ENCODE data around the gene ACVR1B.
A peak's percentile ranks its signal among the peaks of the same experiment; 100 is the strongest.

The ACVR1B gene

GRCh38 chr12:51985154-51985835 is 33.8 kb downstream of the ACVR1B start:
- no peak overlapping the region for H2BK120ac ChIP-seq (ENCODE audit: low read depth, low read length)
- no peak overlapping the region for H3K9ac ChIP-seq (ENCODE audit: low read length)
- H3K36me3 ChIP-seq (ENCODE audit: control insufficient read depth in 1 of 2, insufficient read depth in 2 of 2, low read depth in 1 of 2, low read length in 2 of 2), result peaks cover 27 to 84% of the 10 kb centered on the region in 2 experiments
- no peak overlapping the region for H3K27ac ChIP-seq (ENCODE audit: low read length, poor library complexity, severe bottlenecking)
- no peak overlapping the region for H2AK5ac ChIP-seq (ENCODE audit: low read length, severe bottlenecking)
- no peak overlapping the region for H3K4ac ChIP-seq (ENCODE audit: low read depth in 1 of 2, low read length in 2 of 2)
- no peaks in the 10 kb centered on the region for H3K9me3 ChIP-seq (ENCODE audit: control insufficient read depth, low read length)
- H2BK5ac ChIP-seq (ENCODE audit: low read depth, low read length, poor library complexity, severe bottlenecking), result no peak overlapping the region
- no peak overlapping the region for H2AFZ ChIP-seq (ENCODE audit: low read depth, low read length)
- H2BK15ac ChIP-seq (ENCODE audit: low read depth, poor library complexity, severe bottlenecking), result no peak overlapping the region
- H4K8ac ChIP-seq (ENCODE audit: low read length), result no peak overlapping the region
- DNase-seq, result no peak
- no peak overlapping the region for H3K14ac ChIP-seq (ENCODE audit: low read length in 2 of 2)
- no peaks in the 10 kb centered on the region for H3K27me3 ChIP-seq (ENCODE audit: control insufficient read depth in 1 of 2, insufficient read depth in 1 of 2, low read length in 2 of 2)
- H4K91ac ChIP-seq (ENCODE audit: low read length), result no peak overlapping the region
- H3K4me3 ChIP-seq (ENCODE audit: insufficient read depth in 1 of 2, low read depth in 1 of 2, low read length in 2 of 2), result no peak overlapping the region
- peaks cover 6% of the 10 kb centered on the region for H3K79me1 ChIP-seq (replicated peaks; ENCODE audit: low read length, poor library complexity, severe bottlenecking)
- H3K18ac ChIP-seq (ENCODE audit: low read depth in 1 of 2, low read length in 2 of 2), result no peak overlapping the region
- WGBS, result 96% methylated on average over 9 of the region's 9 CpGs
- H2BK12ac ChIP-seq (ENCODE audit: low read length in 2 of 2), result no peak overlapping the region
- H3K4me2 ChIP-seq (ENCODE audit: low read length, poor library complexity, severe bottlenecking), result no peak overlapping the region
- H3K23ac ChIP-seq (ENCODE audit: low read length in 2 of 2), result no peak overlapping the region
- peaks cover 1% of the 10 kb centered on the region for H3K4me1 ChIP-seq (ENCODE audit: control insufficient read depth, insufficient read depth, low read depth, low read length)

GRCh38 chr12:51986834-51987233 is 35.3 kb downstream of the ACVR1B start:
- no peak overlapping the region for H3K18ac ChIP-seq (ENCODE audit: low read depth in 1 of 2, low read length in 2 of 2)
- H3K4me3 ChIP-seq (ENCODE audit: insufficient read depth in 1 of 2, low read depth in 1 of 2, low read length in 2 of 2), result no peak overlapping the region
- no peak overlapping the region for H3K4ac ChIP-seq (ENCODE audit: low read depth in 1 of 2, low read length in 2 of 2)
- no peak overlapping the region for H3K27ac ChIP-seq (ENCODE audit: low read length, poor library complexity, severe bottlenecking)
- H2BK120ac ChIP-seq (ENCODE audit: low read depth, low read length), result no peak overlapping the region
- no peak overlapping the region for H4K8ac ChIP-seq (ENCODE audit: low read length)
- H3K36me3 ChIP-seq (ENCODE audit: control insufficient read depth in 1 of 2, insufficient read depth in 2 of 2, low read depth in 1 of 2, low read length in 2 of 2), result peaks cover 24 to 86% of the 10 kb centered on the region in 2 experiments
- H3K14ac ChIP-seq (ENCODE audit: low read length in 2 of 2), result no peak overlapping the region
- H2BK15ac ChIP-seq (ENCODE audit: low read depth, poor library complexity, severe bottlenecking), result no peak overlapping the region
- no peak overlapping the region for H3K9ac ChIP-seq (ENCODE audit: low read length)
- no peak for DNase-seq
- peaks cover 1% of the 10 kb centered on the region for H3K4me1 ChIP-seq (ENCODE audit: control insufficient read depth, insufficient read depth, low read depth, low read length)
- no peak overlapping the region for H2BK12ac ChIP-seq (ENCODE audit: low read length in 2 of 2)
- H2BK5ac ChIP-seq (ENCODE audit: low read depth, low read length, poor library complexity, severe bottlenecking), result no peak overlapping the region
- H2AK5ac ChIP-seq (ENCODE audit: low read length, severe bottlenecking), result no peak overlapping the region
- 85% methylated on average over 8 of the region's 8 CpGs for WGBS
- no peak overlapping the region for H3K23ac ChIP-seq (ENCODE audit: low read length in 2 of 2)
- peaks cover 3% of the 10 kb centered on the region for H3K79me1 ChIP-seq (replicated peaks; ENCODE audit: low read length, poor library complexity, severe bottlenecking)
- no peaks in the 10 kb centered on the region for H3K9me3 ChIP-seq (ENCODE audit: control insufficient read depth, low read length)
- no peak overlapping the region for H2AFZ ChIP-seq (ENCODE audit: low read depth, low read length)
- no peaks in the 10 kb centered on the region for H3K27me3 ChIP-seq (ENCODE audit: control insufficient read depth in 1 of 2, insufficient read depth in 1 of 2, low read length in 2 of 2)
- H3K4me2 ChIP-seq (ENCODE audit: low read length, poor library complexity, severe bottlenecking), result no peak overlapping the region
- H4K91ac ChIP-seq (ENCODE audit: low read length), result no peak overlapping the region

GRCh38 chr12:51992246-51992645 is 40.7 kb downstream of the ACVR1B start:
- H3K4ac ChIP-seq (ENCODE audit: low read depth in 1 of 2, low read length in 2 of 2), result no peak overlapping the region
- no peak overlapping the region for H2AFZ ChIP-seq (ENCODE audit: low read depth, low read length)
- H3K27me3 ChIP-seq (ENCODE audit: control insufficient read depth in 1 of 2, insufficient read depth in 1 of 2, low read length in 2 of 2), result no peaks in the 10 kb centered on the region
- H2BK12ac ChIP-seq (ENCODE audit: low read length in 2 of 2), result no peak overlapping the region
- no peak overlapping the region for H3K4me2 ChIP-seq (ENCODE audit: low read length, poor library complexity, severe bottlenecking)
- no peak overlapping the region for H2AK5ac ChIP-seq (ENCODE audit: low read length, severe bottlenecking)
- no peak overlapping the region for H2BK15ac ChIP-seq (ENCODE audit: low read depth, poor library complexity, severe bottlenecking)
- no peak overlapping the region for H2BK120ac ChIP-seq (ENCODE audit: low read depth, low read length)
- peaks cover 33 to 79% of the 10 kb centered on the region in 2 experiments for H3K36me3 ChIP-seq (ENCODE audit: control insufficient read depth in 1 of 2, insufficient read depth in 2 of 2, low read depth in 1 of 2, low read length in 2 of 2)
- no peak overlapping the region for H3K14ac ChIP-seq (ENCODE audit: low read length in 2 of 2)
- H2BK5ac ChIP-seq (ENCODE audit: low read depth, low read length, poor library complexity, severe bottlenecking), result no peak overlapping the region
- no peak overlapping the region for H3K4me3 ChIP-seq (ENCODE audit: insufficient read depth in 1 of 2, low read depth in 1 of 2, low read length in 2 of 2)
- no peaks in the 10 kb centered on the region for H3K9me3 ChIP-seq (ENCODE audit: control insufficient read depth, low read length)
- H3K79me1 ChIP-seq (replicated peaks; ENCODE audit: low read length, poor library complexity, severe bottlenecking), result peaks cover 4% of the 10 kb centered on the region
- H3K27ac ChIP-seq (ENCODE audit: low read length, poor library complexity, severe bottlenecking), result no peak overlapping the region
- H4K91ac ChIP-seq (ENCODE audit: low read length), result no peak overlapping the region
- H3K4me1 ChIP-seq (ENCODE audit: control insufficient read depth, insufficient read depth, low read depth, low read length), result peaks cover 6% of the 10 kb centered on the region
- WGBS, result 98% methylated on average over 4 of the region's 5 CpGs
- H3K18ac ChIP-seq (ENCODE audit: low read depth in 1 of 2, low read length in 2 of 2), result no peak overlapping the region
- no peak for DNase-seq
- no peak overlapping the region for H4K8ac ChIP-seq (ENCODE audit: low read length)
- no peak overlapping the region for H3K23ac ChIP-seq (ENCODE audit: low read length in 2 of 2)
- H3K9ac ChIP-seq (ENCODE audit: low read length), result no peak overlapping the region

- no peak overlapping the region for H2BK15ac ChIP-seq (ENCODE audit: low read depth, poor library complexity, severe bottlenecking)
- no peak overlapping the region for H2BK120ac ChIP-seq (ENCODE audit: low read depth, low read length)
- H3K4me3 ChIP-seq (ENCODE audit: insufficient read depth in 1 of 2, low read depth in 1 of 2, low read length in 2 of 2), result no peak overlapping the region
- no peak overlapping the region for H3K27ac ChIP-seq (ENCODE audit: low read length, poor library complexity, severe bottlenecking)
- H2AK5ac ChIP-seq (ENCODE audit: low read length, severe bottlenecking), result no peak overlapping the region
- H3K9ac ChIP-seq (ENCODE audit: low read length), result peak overlapping the region; percentile 19
- 100% methylated on average over 12 of the region's 17 CpGs for WGBS
- DNase-seq, result no peak
- H2BK5ac ChIP-seq (ENCODE audit: low read depth, low read length, poor library complexity, severe bottlenecking), result no peak overlapping the region
- peak overlapping the region in 1 of 2 experiments; percentile 42 for H3K18ac ChIP-seq (ENCODE audit: low read depth in 1 of 2, low read length in 2 of 2)
- H2AFZ ChIP-seq (ENCODE audit: low read depth, low read length), result no peak overlapping the region
- H3K9me3 ChIP-seq (ENCODE audit: control insufficient read depth, low read length), result no peaks in the 10 kb centered on the region
- no peak overlapping the region for H3K4me2 ChIP-seq (ENCODE audit: low read length, poor library complexity, severe bottlenecking)
- H4K91ac ChIP-seq (ENCODE audit: low read length), result peak overlapping the region; percentile 56
- H4K8ac ChIP-seq (ENCODE audit: low read length), result no peak overlapping the region
- H3K79me1 ChIP-seq (replicated peaks; ENCODE audit: low read length, poor library complexity, severe bottlenecking), result peaks cover 4% of the 10 kb centered on the region
- no peak overlapping the region for H3K23ac ChIP-seq (ENCODE audit: low read length in 2 of 2)
- no peak overlapping the region for H3K4ac ChIP-seq (ENCODE audit: low read depth in 1 of 2, low read length in 2 of 2)
- peak overlapping the region in 1 of 2 experiments; percentile 58 for H2BK12ac ChIP-seq (ENCODE audit: low read length in 2 of 2)
- peaks cover 6% of the 10 kb centered on the region for H3K4me1 ChIP-seq (ENCODE audit: control insufficient read depth, insufficient read depth, low read depth, low read length)
- H3K27me3 ChIP-seq (ENCODE audit: control insufficient read depth in 1 of 2, insufficient read depth in 1 of 2, low read length in 2 of 2), result no peaks in the 10 kb centered on the region
- peaks cover 32 to 83% of the 10 kb centered on the region in 2 experiments for H3K36me3 ChIP-seq (ENCODE audit: control insufficient read depth in 1 of 2, insufficient read depth in 2 of 2, low read depth in 1 of 2, low read length in 2 of 2)
- H3K14ac ChIP-seq (ENCODE audit: low read length in 2 of 2), result no peak overlapping the region
Observed at GRCh38 chr12:51994539-51994820, 43.0 kb downstream of the ACVR1B start.

All from mesenchymal stem cell (in vitro differentiated cells and primary cell).